ENCODE data around the gene VPS41.
"Not testable (repeated sequence)": the region's sequence is repeated elsewhere in the genome, so short reads cannot be mapped to it uniquely, and the experiment has no call there.

Gene VPS41

DNA sequence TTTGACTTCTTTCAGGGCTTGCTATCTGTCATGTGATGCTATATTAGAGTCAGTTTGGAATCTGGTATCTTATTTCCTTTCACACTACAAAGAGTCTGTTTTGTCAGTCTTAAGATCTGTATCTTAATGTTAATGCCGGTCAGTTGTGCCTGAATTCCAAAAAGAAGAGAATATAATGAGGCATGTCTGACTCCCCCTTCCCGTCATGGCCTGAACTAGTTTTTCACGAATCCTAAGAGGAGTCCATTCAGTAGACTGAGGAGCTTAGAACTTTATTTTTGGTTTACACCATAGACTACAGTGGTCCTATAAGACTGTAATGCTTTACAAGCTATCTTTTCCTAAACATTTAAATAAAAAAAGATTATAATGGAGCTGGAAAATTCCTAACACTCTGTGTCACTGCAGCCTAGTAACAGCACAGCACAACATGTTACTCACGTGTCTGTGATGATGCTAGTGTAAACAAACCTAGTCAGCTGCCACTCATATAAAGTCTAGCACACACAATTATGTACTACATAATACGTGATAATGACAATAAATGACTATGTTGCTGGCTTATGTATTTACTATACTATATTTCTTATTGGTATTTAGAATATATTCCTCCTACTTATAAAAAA is 50.6 kb downstream of the VPS41 start:
- in situ Hi-C loops (cut with MboI; ENCODE audit: low sequenced_read_pairs): no loop called here

DNA sequence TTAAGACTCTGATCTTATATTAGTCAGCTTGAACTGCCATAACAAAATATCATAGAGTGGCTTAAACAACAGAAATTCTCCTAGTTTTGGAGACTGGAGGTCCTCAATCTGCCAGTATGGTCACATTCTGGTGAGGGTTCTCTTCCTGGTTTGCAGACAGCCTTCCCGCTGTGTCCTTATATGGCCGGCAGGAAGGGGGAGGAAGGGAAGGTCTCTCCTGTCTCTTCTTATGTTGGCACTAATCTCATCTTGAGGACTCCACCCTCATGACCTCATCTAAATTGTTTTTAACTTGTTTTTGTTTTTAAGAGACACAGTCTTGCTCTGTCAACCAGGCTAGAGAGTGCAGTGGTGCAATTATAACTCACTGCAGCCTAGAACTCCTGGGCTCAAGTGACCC is 53.1 kb downstream of the VPS41 start:
- in situ Hi-C loops (cut with MboI; ENCODE audit: low sequenced_read_pairs): no loop called here

DNA sequence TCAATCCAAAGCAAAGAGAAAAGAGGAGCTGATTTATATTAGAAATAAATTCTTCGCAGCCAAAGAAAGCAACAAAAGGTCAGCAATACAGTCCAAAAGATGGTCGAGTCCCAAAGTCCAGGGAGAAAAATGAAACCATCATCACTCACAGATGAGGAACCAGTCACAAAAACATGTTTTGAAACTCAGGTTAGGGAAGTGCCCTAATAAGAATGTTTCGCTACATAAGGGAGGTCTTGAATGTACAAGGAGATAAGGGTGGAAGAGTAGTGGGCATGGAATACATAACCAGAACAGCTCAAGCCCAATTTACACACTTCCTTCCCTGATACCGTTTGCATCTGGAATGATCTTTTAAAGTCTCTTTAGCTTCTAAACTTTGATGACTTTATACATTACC is 53.6 kb downstream of the VPS41 start:
- in situ Hi-C loops (cut with MboI; ENCODE audit: low sequenced_read_pairs): no loop called here

- in situ Hi-C loops (cut with MboI; ENCODE audit: low sequenced_read_pairs): not testable (repeated sequence)
These were observed 54.0 kb downstream of the VPS41 start for GRCh38 chr7:38854947-38855346.

GRCh38 chr7:38851321-38851720 is 57.7 kb downstream of the VPS41 start:
- in situ Hi-C loops (cut with MboI; ENCODE audit: low sequenced_read_pairs): no loop called here

DNA sequence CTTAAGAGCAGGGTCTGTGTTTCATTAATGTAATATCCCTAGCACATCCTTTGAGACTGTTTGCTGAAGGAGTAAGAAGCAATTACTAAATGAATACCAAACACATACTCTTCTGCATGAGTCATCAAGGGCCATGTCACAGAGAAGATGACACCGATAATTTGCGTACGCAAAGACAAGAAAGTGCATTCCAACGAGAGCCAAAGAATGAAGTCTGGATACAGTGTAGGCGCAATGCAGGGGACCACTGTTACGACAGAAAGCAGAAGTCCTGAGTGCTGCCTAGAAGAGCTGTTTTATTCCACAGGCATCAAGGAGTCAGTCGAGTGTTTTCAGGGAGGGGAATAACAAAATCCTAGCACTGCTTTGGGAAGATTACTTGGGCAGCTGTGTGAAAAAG is 62.7 kb downstream of the VPS41 start:
- in situ Hi-C loops (cut with MboI; ENCODE audit: low sequenced_read_pairs): no loop called here

GRCh38 chr7:38844952-38845563 is 63.9 kb downstream of the VPS41 start:
- in situ Hi-C loops (cut with MboI; ENCODE audit: low sequenced_read_pairs): no loop called here

DNA sequence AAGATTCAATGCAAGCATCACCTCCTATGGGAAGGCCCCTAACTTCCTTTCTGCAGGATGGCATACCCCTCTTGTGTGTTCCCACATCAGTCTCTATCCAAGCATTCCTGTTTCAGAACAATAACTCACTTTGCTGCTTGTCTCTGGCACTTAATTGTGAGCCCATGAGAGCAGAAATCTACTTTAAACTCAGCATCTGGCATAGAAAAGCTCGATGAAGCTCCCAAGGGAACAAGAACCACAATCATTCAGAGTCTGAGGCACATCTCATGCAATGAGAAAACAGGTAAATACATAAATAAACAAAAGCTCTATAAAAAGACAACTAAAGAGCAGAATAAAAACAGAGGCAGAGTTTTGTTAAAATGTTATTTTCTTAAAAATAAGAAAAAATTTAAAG is 66.2 kb downstream of the VPS41 start:
- in situ Hi-C loops (cut with MboI; ENCODE audit: low sequenced_read_pairs): no loop called here

DNA sequence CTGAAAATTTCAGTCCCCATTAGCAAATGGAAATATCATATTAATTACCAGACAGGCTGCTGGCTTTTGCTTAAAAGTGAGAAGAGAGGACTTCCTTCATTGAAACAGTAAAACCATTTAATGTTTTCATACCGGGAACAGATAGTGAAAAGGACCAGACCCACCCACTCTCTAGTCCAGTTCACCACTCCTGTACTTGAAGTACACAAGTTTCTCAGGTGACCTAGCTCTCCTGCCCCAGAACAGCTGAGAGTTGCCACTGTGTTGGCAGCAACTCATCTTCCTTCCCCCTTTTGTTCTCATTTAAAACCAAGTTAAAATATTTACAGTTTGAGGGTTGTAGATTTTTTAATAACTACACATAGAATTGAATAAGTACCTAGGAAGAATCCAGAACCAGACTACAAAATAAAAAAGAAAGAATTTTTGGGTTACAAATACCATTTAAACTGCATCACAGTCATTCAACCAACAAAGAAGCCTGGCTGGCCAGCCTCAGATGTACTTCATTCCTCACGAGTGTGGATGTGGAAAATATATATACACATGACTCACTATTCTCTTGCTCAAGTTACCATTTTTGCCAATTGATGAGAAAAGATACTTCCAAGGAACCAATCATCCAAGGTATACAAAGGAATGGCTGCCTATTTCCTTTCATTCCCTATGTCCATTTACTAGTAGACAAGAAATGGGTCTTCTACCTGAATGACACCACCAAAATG is 68.1 kb downstream of the VPS41 start:
- in situ Hi-C loops (cut with MboI; ENCODE audit: low sequenced_read_pairs): no loop called here

DNA sequence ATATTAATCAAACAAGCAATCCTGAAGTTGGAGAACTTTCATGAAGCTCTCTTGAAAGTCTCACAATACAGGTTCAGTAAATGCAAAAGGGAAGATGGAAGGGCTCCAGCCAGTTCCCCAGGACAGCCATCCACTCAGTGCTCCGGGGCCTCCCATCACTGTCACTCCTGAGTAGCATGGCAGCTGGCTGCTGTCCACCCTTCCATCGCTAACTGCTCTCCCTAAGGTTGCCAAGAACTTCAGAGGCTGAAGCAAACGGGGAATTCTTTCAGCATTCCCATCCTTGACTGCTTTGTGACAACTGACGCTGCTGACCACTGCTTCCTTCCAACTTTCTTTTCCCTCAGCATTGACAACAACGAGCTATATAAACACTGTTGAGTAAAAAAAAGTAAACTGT is 69.1 kb downstream of the VPS41 start:
- in situ Hi-C loops (cut with MboI; ENCODE audit: low sequenced_read_pairs): no loop called here

DNA sequence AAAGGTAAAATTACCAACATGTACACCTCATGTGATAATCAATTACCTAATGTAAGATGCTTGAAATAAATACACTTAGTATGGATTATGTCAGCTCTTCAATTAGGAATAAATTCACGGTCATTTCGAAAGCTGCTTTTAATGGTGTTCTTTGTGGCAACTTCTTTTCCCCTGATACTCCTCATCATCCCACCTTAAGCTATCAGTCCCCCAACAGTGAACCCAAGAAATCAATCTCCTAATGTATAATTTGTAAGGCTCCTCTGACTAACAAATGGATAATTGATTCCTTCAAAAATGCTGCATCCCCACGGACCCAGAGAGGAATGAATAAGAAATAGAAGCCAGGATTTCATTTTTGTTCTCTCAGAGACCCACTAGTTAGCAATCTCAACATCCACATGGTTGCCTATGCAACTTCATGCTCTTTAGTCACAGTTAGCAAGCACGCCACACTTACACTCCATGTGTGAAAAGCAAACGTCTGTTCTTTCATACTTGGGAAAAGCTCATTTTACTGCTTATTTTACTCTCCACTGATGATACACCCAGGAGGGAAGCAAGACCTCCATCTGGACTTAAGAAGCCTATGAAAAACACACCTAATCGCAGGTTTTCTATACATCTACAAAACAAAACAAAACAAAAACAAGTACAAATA is 70.1 kb downstream of the VPS41 start:
- in situ Hi-C loops (cut with MboI; ENCODE audit: low sequenced_read_pairs): no loop called here

- in situ Hi-C loops (cut with MboI; ENCODE audit: low sequenced_read_pairs): no loop called here
These were observed 74.6 kb downstream of the VPS41 start for GRCh38 chr7:38834357-38834756.

- in situ Hi-C loops (cut with MboI; ENCODE audit: low sequenced_read_pairs): no loop called here
These were observed 75.7 kb downstream of the VPS41 start for GRCh38 chr7:38833329-38833728.

GRCh38 chr7:38831259-38831996 is 77.6 kb downstream of the VPS41 start:
- in situ Hi-C loops (cut with MboI; ENCODE audit: low sequenced_read_pairs): no loop called here

DNA sequence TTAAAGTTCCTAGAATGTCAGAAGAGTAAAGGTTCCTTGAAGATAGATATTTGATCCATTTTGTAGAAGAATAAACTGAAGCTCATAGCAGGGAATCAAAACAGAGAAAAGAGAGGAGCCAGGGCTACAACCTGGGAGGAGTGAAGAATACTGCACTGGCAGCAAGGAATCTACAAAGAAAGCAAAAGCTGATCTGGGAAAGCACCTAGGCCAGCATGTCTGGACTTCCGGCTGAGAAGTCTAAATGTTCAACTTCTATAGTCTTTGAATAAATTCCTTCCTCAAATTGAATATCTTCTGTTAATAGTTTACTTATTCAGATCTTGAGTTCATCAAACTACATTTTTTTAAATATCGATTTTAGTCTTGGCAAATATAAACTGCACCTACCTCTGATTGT is 78.2 kb downstream of the VPS41 start:
- in situ Hi-C loops (cut with MboI; ENCODE audit: low sequenced_read_pairs): no loop called here

DNA sequence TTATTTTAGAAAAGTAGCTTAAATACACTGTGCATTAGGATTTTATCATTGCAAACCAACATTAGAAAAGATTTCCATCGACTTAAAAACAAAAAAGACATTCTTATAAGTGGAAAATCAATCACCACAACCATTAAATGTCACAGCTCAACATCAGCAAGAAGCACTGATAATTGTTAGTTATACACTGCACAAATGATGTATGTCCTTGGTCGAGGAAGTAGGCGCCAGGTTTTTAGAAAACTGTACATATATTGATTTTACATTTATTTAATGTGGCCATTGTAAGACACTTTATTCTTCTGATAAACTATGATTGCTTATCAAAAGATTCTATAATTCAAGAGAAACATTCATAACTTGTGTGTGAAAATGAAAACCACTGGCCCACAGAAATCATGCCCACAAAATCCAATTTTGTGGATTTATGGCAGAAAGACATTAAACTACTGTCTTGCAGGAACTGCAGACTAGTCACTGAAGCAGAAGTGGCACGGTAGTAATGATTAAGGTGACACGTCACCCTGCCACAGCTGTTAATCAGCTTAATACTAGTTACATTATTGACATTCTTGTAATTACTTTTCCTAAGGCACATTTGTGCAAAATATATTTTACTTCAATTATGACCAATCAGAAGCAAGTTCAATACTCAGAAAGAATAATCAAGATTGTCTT is 79.4 kb downstream of the VPS41 start:
- in situ Hi-C loops (cut with MboI; ENCODE audit: low sequenced_read_pairs): no loop called here

DNA sequence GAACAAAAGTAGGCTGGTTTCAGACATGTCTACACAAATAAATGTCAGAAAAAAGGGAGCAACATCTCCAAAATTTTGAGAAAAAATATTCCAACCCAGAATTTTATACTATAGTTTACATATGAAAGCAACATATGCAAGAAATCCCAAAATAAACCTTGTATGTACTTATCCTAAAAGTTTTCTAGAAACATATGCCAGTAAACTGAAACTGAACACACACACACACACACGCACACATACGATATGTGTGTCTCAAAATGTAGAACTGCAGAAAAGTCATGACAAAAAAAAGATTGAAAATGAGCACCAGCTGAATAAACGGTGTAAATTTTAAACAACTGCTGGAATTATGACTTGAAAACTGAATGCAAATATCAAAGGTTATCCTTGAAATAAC is 81.0 kb downstream of the VPS41 start:
- in situ Hi-C loops (cut with MboI; ENCODE audit: low sequenced_read_pairs): no loop called here

GRCh38 chr7:38825721-38826440 is 83.1 kb downstream of the VPS41 start:
- in situ Hi-C loops (cut with MboI; ENCODE audit: low sequenced_read_pairs): no loop called here

- in situ Hi-C loops (cut with MboI; ENCODE audit: low sequenced_read_pairs): no loop called here
These were observed 84.0 kb downstream of the VPS41 start for GRCh38 chr7:38824948-38825347.

DNA sequence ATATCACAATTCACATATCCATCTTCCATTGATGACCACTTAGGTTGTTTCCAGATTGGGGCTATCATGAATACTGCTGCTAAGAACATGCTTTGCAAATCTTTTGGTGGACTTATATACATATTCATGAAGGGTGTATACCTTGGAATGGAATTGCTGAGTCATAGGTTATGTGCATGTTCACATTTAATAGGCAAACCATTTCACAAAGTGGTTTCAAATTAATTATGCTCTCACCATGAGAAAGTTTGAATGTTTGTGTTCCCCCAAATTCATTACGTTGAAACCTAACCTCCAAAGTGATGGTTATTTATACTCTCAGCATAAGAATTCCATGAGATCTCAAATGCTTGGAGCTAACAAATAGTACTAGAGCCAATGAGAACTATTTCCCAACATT is 86.4 kb downstream of the VPS41 start:
- in situ Hi-C loops (cut with MboI; ENCODE audit: low sequenced_read_pairs): no loop called here

All from hTERT RPE-1 (cell line).